PC-9 (cell line): ENCODE data around the gene TOM1L2.
"Not testable (repeated sequence)": the region's sequence is repeated elsewhere in the genome, so short reads cannot be mapped to it uniquely, and the experiment has no call there.

Source experiments
- CTCF ChIP-seq: fragments of 200-600 bp; sonication (generic); conservative IDR thresholded peaks from 2 replicates; pipeline ENCODE4 v1.6.1; 2017; ENCODE audit warnings: mixed run types, antibody characterized with exemption, mild to moderate bottlenecking, moderate library complexity
- EZH2 ChIP-seq: fragments of 200-600 bp; sonication (generic); IDR thresholded peaks from 2 replicates; pipeline ENCODE4 v1.8.0; 2017; ENCODE audit warnings: antibody characterized with exemption, low read depth

GRCh38 chr17:17955790-17956341, 16.3 kb downstream of the TOM1L2 start:
- not testable (repeated sequence) for TF ChIP-seq CTCF, EZH2
